ENCODE data around the gene TUBGCP4. TPM values are rescaled to one million over a fixed set of nuclear protein-coding genes. Genes with fewer than 3 reads are reported as not detected.

The TUBGCP4 gene
- total RNA-seq, 1 donor from 2014 or later = 12.7 TPM

DNA sequence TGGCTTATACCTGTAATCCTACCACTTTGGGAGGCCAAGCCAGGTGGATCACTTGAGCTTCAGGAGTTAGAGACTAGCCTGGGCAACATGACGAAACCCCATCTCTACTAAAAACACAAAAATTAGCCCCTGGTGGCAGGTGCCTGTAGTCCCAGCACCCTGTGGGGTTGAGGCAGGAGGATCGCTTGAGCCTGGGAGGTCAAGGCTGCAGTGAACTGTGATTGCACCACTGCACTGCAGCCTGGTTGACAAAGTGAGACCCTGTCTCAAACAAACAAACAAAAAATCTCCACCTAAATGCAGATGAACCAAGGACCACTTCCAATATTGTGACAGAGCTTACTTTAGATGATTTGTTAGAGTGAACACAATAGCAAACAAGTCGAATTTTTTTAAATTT, 68.4 kb downstream of the TUBGCP4 start:
- TF ChIP-seq, protein P1, sequence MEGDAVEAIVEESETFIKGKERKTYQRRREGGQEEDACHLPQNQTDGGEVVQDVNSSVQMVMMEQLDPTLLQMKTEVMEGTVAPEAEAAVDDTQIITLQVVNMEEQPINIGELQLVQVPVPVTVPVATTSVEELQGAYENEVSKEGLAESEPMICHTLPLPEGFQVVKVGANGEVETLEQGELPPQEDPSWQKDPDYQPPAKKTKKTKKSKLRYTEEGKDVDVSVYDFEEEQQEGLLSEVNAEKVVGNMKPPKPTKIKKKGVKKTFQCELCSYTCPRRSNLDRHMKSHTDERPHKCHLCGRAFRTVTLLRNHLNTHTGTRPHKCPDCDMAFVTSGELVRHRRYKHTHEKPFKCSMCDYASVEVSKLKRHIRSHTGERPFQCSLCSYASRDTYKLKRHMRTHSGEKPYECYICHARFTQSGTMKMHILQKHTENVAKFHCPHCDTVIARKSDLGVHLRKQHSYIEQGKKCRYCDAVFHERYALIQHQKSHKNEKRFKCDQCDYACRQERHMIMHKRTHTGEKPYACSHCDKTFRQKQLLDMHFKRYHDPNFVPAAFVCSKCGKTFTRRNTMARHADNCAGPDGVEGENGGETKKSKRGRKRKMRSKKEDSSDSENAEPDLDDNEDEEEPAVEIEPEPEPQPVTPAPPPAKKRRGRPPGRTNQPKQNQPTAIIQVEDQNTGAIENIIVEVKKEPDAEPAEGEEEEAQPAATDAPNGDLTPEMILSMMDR (conservative IDR thresholded peaks at IDR 0.05; ENCODE audit: low read depth, low read length) = no peak
- no peak overlapping the region for H3K4me3 ChIP-seq (ENCODE audit: low read depth, low read length)
- no peak for DNase-seq (ENCODE audit: low read depth)

DNA sequence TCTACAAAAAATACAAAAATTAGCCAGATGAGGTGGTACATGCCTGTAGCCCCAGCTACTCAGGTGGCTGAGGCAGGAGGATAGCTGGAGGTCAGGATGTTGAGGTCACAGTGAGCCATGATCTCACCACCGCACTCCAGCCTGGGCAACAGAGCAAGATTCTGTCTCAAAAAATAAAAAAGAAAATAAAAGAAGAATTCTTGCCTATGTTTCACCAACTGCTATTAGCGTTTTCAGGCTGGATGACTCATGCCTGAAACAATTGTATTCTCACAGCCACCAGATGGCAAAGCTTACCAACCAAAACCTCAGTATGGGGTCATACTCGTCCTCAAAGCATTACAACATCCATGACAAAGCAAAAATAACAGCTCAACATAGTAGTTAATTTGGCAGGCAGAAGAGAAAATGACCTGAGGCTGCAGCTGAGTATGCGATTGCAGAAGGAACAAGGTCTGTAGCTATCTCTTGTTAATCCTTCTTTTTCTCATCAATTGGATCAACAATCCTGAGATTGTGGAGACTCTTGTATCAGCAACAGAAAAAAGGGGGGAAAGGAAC, 69.9 kb downstream of the TUBGCP4 start:
- TF ChIP-seq, protein P1 (conservative IDR thresholded peaks at IDR 0.05; ENCODE audit: low read depth, low read length) = peak; percentile 68
- no peak overlapping the region for H3K4me3 ChIP-seq (ENCODE audit: low read depth, low read length)
- DNase-seq (ENCODE audit: low read depth) = peak; percentile 91

DNA sequence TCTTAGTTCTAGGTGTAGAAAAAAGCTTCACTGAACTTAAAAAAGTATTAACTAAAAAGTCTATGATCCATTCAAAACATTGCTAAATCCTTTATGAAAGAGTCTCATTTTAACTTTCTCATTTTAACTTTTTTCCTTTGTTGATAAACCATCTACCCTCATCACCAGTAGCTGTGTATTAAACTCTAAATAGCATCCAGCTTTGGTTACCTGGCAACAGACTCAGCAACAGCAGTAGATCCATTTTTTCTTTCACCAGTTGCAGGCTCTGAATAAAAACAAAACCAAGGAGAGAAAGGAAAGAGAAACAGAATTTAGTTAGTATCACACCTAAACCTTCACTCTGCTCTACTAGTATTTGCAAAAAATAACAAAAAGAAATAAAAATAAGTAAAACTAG, 70.4 kb downstream of the TUBGCP4 start:
- TF ChIP-seq, protein P1 (conservative IDR thresholded peaks at IDR 0.05; ENCODE audit: low read depth, low read length) = no peak
- no peak for DNase-seq (ENCODE audit: low read depth)
- no peak overlapping the region for H3K4me3 ChIP-seq (ENCODE audit: low read depth, low read length)

DNA sequence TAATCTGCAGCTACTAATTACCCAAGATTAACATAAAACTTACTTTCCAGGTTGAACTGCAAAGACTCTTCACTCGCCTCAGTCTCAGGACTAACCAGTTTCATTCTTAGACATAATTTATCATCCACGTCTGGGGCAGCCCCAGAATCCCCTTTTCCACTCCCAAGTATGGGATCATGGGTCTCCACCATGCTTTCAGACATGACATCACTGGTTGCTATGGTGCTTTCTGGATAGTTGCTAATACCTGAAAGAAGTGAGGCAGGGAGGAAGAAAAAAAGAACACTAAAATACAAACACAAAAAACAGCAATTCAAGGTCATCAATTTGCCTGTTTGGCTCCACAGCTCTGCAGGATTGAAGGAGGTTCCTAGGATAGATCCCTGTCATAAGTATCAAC, 75.4 kb downstream of the TUBGCP4 start:
- TF ChIP-seq, protein P1 (conservative IDR thresholded peaks at IDR 0.05; ENCODE audit: low read depth, low read length) = no peak
- DNase-seq (ENCODE audit: low read depth) = no peak
- H3K4me3 ChIP-seq (ENCODE audit: low read depth, low read length) = no peak overlapping the region

DNA sequence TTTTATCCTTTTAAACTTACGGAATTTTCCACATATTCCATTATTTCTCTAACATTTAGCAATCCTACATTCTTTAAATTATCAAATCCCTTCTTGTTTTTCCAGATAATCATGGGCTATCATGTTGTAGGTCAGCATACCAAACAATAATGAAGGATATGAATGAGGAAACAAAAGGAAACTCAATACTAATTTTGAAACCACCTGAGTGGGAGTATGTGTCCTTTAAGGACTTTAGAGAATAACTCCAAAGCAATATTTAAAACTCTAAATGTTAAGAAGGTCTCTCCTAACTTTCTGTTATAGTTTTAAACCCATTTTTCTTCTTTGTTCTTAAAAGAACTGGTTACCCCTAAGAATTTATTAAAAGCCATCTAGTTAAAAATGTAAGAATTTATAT, 79.1 kb downstream of the TUBGCP4 start:
- TF ChIP-seq, protein P1 (conservative IDR thresholded peaks at IDR 0.05; ENCODE audit: low read depth, low read length) = no peak
- no peak overlapping the region for H3K4me3 ChIP-seq (ENCODE audit: low read depth, low read length)
- no peak for DNase-seq (ENCODE audit: low read depth)

Other genes starting within 250 kb of the TUBGCP4 start
- gene TMEM62, start 237.5 kb upstream of the TUBGCP4 start, total RNA-seq = 21.8 and 22.6 TPM in 2 replicates
- gene CCNDBP1, start 185.7 kb upstream of the TUBGCP4 start, total RNA-seq = 39.8 and 54.5 TPM in 2 replicates
- not detected in 2 replicates for gene EPB42, start 150.1 kb upstream of the TUBGCP4 start, total RNA-seq
- 0.06 TPM in 1 of 2 replicates, not detected in the other for gene TGM5, start 104.2 kb upstream of the TUBGCP4 start, total RNA-seq
- gene TGM7, start 68.8 kb upstream of the TUBGCP4 start, total RNA-seq = not detected in 2 replicates
- gene LCMT2, start 40.5 kb upstream of the TUBGCP4 start, total RNA-seq = 3.1 and 7.6 TPM in 2 replicates
- gene ZSCAN29, start 58 bp upstream of the TUBGCP4 start, total RNA-seq = 15.6 and 29.1 TPM in 2 replicates
- gene TP53BP1, start 122.1 kb downstream of the TUBGCP4 start, total RNA-seq = 17.5 and 28.8 TPM in 2 replicates
- gene MAP1A, start 146.5 kb downstream of the TUBGCP4 start, total RNA-seq = 0.72 and 1.7 TPM in 2 replicates
- gene PPIP5K1, start 219.1 kb downstream of the TUBGCP4 start, total RNA-seq = 5.9 and 6.7 TPM in 2 replicates
- 2.9 and 4.3 TPM in 2 replicates for gene CKMT1B, start 222.9 kb downstream of the TUBGCP4 start, total RNA-seq
- gene STRC, start 247.7 kb downstream of the TUBGCP4 start, total RNA-seq = 0.07 and 0.17 TPM in 2 replicates

Measured in epithelial cell of proximal tubule (primary cell).